Stimulated activated CD4-positive, alpha-beta T cell treated with anti-CD3 and anti-CD28 coated beads, TNF-alpha, amount 100 ng/mL, for 4 hours (primary cell): ENCODE data around the gene TFF1.
"Not testable (repeated sequence)": the region's sequence is repeated elsewhere in the genome, so short reads cannot be mapped to it uniquely, and the experiment has no call there.

Source experiments
- DNase-seq, 3 experiments: peaks; one replicate each; pipeline ENCODE4 v3.0.0-alpha.2; 2020; ENCODE audit warnings: low read depth in 3 of 3

The TFF1 gene

GRCh38 chr21:42366292-42367010 lies at the start of gene TFF1:
Gene TFF1, minus strand, starts transcription at chr21:42366535. Its CDS starts 40 bp downstream, at chr21:42366495.
- no peak for DNase-seq

- peak; percentile 75 to 92 (median 85) for DNase-seq
These were observed 48.8 kb upstream of the TFF1 start for GRCh38 chr21:42414928-42415769.

DNA sequence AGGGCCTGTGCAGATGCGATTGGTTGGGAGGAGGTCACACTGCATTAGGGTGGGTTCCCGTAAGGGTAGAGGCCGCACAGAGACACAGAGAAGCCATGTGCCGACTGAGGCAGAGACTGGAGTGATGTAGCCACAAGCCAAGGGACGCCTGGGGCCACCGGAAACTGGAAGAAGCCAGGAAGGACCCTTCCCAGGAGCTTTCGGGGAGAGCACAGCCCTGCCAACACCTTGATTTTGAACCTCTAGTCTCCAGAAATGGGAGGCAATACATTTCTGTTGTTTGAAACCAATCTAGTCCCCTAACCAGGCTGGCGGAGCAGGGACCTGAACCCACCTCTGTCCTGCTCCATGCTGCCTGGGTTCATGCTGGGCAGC lies 48.2 kb upstream of the TFF1 start:
- DNase-seq, result no peak

- no peak for DNase-seq
These were observed 47.7 kb upstream of the TFF1 start for GRCh38 chr21:42414066-42414465.

GRCh38 chr21:42413500-42413899 lies 47.2 kb upstream of the TFF1 start:
- DNase-seq, result no peak

GRCh38 chr21:42413093-42413492 lies 46.8 kb upstream of the TFF1 start:
- no peak for DNase-seq

GRCh38 chr21:42412636-42412933 lies 46.2 kb upstream of the TFF1 start:
- no peak for DNase-seq

GRCh38 chr21:42411891-42412635 lies 45.7 kb upstream of the TFF1 start:
- DNase-seq, result no peak

- no peak for DNase-seq
These were observed 45.0 kb upstream of the TFF1 start for GRCh38 chr21:42411197-42411869.

- DNase-seq, result no peak
These were observed 43.0 kb upstream of the TFF1 start for GRCh38 chr21:42409366-42409765.

- not testable (repeated sequence) for DNase-seq
These were observed 42.4 kb upstream of the TFF1 start for GRCh38 chr21:42408718-42409117.

DNA sequence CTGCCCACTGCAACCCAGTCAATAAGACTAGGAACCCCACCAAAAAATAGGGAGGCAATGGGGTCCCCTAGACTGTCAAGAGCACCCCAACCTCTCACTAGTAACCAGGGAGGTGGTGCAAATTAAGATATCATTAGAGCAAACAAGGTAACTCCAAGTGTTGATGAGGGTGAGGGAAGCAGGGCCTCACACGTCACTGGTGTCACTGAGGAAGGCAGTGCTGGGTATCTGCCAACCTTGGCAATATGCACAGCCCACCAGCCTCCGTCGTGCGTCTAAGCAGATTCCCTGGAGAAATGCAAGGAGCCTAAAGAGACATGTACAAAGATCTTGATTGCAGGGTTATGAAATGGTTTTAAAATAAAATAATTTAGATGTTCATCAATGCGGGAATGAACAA lies 41.1 kb upstream of the TFF1 start:
- DNase-seq, result no peak

DNA sequence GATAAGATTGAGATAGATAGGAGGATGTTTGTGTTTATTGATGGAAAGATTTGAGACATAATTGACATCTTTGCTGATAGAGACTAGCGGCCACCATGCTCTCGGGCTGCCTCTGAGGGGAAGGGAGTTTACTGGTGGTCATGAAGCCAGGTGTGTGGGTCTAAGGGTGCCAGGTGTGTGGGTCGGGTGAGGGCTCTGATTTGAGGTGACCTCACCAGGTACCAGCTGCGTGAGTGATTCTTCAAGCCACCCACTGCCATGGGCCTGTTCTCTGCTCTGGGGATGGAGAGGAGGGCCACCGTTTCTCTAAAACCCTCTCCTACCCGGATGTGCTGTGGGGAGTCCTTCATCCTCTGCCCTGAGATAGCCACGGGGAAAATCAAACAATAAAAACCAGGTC lies 40.5 kb upstream of the TFF1 start:
- no peak for DNase-seq

- no peak for DNase-seq
These were observed 39.9 kb upstream of the TFF1 start for GRCh38 chr21:42406201-42406621.

GRCh38 chr21:42405064-42406013 lies 39.0 kb upstream of the TFF1 start:
- no peak for DNase-seq

DNA sequence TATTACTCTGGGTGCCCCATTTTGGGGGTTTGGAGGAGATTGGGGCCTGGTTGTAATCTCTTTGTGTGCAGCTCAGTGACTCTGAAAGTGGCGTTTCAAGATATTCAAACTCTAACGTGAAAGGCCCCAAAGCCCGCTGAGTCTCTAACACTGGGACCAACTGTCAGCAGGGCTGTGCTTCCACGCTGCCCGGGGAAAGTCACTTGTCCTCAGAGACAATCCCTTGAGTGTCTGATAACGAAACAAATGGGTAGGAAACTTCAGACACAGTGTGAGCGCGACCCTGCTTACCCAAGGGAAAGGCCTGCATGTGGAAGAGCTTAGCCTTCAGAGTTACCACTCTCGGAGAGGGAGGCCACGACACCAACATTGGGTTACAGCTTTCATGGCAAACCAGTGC lies 38.2 kb upstream of the TFF1 start:
- DNase-seq, result no peak

- no peak for DNase-seq
These were observed 37.4 kb upstream of the TFF1 start, which contains the start of gene UBASH3A for GRCh38 chr21:42403611-42404231. Gene UBASH3A, plus strand, starts transcription at chr21:42403902. Its CDS starts 44 bp downstream, at chr21:42403946.

GRCh38 chr21:42401820-42402251 lies 35.5 kb upstream of the TFF1 start:
- DNase-seq, result no peak

DNA sequence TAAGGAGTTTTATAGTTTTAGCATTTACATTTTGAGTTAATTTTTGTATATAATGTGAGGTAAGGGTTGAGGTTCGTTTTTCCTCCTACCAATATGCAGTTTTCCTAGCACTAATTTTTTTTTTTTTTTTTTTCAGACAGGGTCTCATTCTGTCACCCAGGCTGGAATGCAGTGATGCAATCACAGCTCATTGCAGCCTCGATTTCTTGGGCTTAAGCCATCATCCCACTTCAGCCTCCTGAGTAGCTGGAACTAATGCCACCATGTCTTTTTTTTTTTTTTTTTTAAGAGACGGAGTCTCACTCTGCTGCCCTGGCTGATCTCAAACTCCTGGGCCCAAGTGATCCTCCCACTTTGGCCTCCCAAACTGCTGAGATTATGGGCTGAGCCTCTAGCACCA lies 34.8 kb upstream of the TFF1 start:
- no peak for DNase-seq

DNA sequence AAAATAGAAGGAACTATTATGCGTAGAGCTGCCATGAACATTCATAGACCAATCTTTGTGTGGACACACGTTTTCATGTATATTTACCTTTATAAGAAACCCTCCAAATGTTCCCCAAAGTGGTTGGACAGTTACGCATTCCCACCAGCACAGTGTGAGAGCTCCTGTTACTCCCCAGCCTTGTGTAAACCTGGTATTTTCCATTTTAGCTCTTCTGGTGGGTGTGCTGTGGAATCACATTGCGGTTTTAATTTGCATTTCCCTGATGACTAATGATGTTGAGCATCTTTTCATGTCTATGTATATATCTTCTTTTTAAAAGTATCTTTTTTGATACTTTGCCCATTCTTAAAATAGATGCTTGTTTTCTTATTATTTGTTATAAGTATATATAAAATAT lies 34.2 kb upstream of the TFF1 start:
- DNase-seq, result no peak
